Fibroblast of villous mesenchyme (primary cell): Measurements from ENCODE around the gene CDH19. TPM values are rescaled to one million over a fixed set of nuclear protein-coding genes. Genes with fewer than 3 reads are reported as not detected.

ENCODE experiments used
- DNase-seq: peaks from one replicate; pipeline ENCODE4 v3.0.0-alpha.2; 2010; ENCODE audit warnings: low read depth
- H3K4me3 ChIP-seq: 2 replicates; pipeline ENCODE4 v1.5.1; 2011; ENCODE audit warnings: low read depth, mild to moderate bottlenecking, low read length
- CTCF ChIP-seq: IDR thresholded peaks from 2 replicates; pipeline ENCODE4 v1.5.1; 2012; ENCODE audit warnings: low read depth, mild to moderate bottlenecking, low read length; ENCODE audit not compliant: insufficient read depth
- total RNA-seq: library from RNA; depleted of rRNA; stranded (reverse); fragments of >200 nt; gene quantifications from 2 replicates; pipeline ENCODE4 v1.2.3, GENCODE V29; 2012

Gene CDH19
- total RNA-seq: not detected in 2 replicates

- no peak for DNase-seq
- no peak within 1 kb of the TSS for H3K4me3 ChIP-seq
Observed at GRCh38 chr18:66603941-66604627, at the start of gene CDH19. Gene CDH19 (minus strand): TSS chr18:66604090. CDS start chr18:66572204, 31,886 bp downstream.

GRCh38 chr18:66647671-66648070 lies 43.8 kb upstream of the CDH19 start:
- DNase-seq: no peak
- TF ChIP-seq CTCF: no peak
- H3K4me3 ChIP-seq: no peak overlapping the region

More at GRCh38 chr18:66603941-66604627, at the start of gene CDH19:
- TF ChIP-seq CTCF: no peak

- no peak for DNase-seq
Observed at GRCh38 chr18:66646609-66647008, 42.7 kb upstream of the CDH19 start.

GRCh38 chr18:66645983-66646382 lies 42.1 kb upstream of the CDH19 start:
- no peak overlapping the region for H3K4me3 ChIP-seq
- TF ChIP-seq CTCF: no peak
- DNase-seq: no peak

More at GRCh38 chr18:66646609-66647008, 42.7 kb upstream of the CDH19 start:
- no peak for TF ChIP-seq CTCF
- no peak overlapping the region for H3K4me3 ChIP-seq

- DNase-seq: no peak
- no peak for TF ChIP-seq CTCF
- no peak overlapping the region for H3K4me3 ChIP-seq
Observed at GRCh38 chr18:66641056-66641455, 37.2 kb upstream of the CDH19 start.

- H3K4me3 ChIP-seq: no peak overlapping the region
- no peak for TF ChIP-seq CTCF
- no peak for DNase-seq
Observed at GRCh38 chr18:66640431-66640830, 36.5 kb upstream of the CDH19 start.
